Measurements from ENCODE around the gene PDZD4. TPM values are rescaled to one million over a fixed set of nuclear protein-coding genes. Genes with fewer than 3 reads are reported as not detected.
A peak's percentile ranks its signal among the peaks of the same experiment; 100 is the strongest.

The PDZD4 gene
- total RNA-seq, 2 experiments from 2014 or later = 1.4 to 2.6 TPM

DNA sequence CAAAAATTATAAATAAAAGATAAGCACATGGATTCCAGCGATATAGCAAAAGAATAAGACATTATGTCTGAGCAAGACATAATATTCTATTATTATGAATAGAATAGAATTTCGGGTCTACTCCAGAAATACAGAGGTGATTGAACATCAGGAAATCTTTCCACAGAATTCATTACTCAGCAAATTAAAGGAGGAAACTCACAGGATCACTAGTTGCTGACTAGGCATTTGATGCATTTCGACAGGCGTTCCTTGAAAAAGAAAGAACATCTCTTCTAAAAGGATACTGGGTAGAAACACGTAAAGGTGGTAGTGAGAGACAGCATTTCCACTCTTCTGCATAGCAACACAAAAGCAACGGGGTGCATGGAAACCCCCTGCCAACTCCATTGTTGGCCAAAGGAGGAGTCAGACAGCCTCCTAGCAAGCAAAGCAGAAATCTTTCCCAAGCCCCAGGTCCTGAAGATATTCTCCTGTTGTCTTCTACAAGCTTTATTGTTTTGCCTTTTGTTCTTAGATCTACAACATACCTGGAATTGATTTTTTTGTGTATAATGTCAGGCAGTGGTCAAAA lies 14.3 kb upstream of the PDZD4 start:
- TF ChIP-seq CTCF (IDR thresholded peaks at IDR 0.05) = no peak
- H3K27ac Mint-ChIP-seq = no peak overlapping the region
- intact Hi-C loops (cut with micrococcal nuclease) = no loop called here
- DNase-seq (no peak), ATAC-seq (no peak)
- no peaks in the 10 kb centered on the region for H3K36me3 Mint-ChIP-seq (ENCODE audit: low read depth)
- POLR2A ChIA-PET = no interaction called here
- no peaks in the 10 kb centered on the region for H3K9me3 Mint-ChIP-seq
- no peaks in the 10 kb centered on the region for H3K4me1 Mint-ChIP-seq (ENCODE audit: low read depth)
- CTCF ChIA-PET = no interaction called here
- H3K27me3 Mint-ChIP-seq = peaks cover 4% of the 10 kb centered on the region
- no peak overlapping the region for H3K4me3 Mint-ChIP-seq

DNA sequence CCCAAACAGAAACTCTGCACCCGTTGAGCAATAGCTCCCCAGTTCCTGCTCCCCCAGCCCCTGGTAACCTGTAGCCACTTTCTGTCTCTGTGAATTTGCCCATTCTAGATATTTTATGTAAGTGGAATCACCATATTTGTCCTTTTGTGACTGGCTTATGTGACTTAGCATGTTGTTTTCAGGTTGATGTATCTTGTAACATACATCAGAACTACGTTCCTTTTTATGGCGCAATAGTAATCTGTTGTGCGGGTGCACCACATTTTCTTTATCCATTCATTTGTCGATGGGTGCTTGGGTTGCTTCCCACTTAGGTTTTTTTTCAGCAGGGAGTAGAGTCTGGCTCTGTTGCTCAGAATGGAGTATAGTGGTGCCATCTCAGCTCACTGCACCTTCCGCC lies 6.6 kb upstream of the PDZD4 start:
- H3K36me3 Mint-ChIP-seq (ENCODE audit: low read depth) = no peaks in the 10 kb centered on the region
- POLR2A ChIA-PET = no interaction called here
- H3K4me1 Mint-ChIP-seq (ENCODE audit: low read depth) = no peaks in the 10 kb centered on the region
- no peak for DNase-seq
- H3K27ac Mint-ChIP-seq = no peak overlapping the region
- H3K9me3 Mint-ChIP-seq = no peaks in the 10 kb centered on the region
- CTCF ChIA-PET = no interaction called here
- peaks cover 1% of the 10 kb centered on the region for H3K27me3 Mint-ChIP-seq
- H3K4me3 Mint-ChIP-seq = no peak overlapping the region
- ATAC-seq = no peak
- TF ChIP-seq CTCF (IDR thresholded peaks at IDR 0.05) = no peak
- intact Hi-C loops (cut with micrococcal nuclease) = no loop called here

GRCh38 chrX:153832728-153833127 lies 2.4 kb upstream of the PDZD4 start:
- H3K9me3 Mint-ChIP-seq = no peaks in the 10 kb centered on the region
- no peak overlapping the region for H3K4me3 Mint-ChIP-seq
- ChIA-PET CTCF (no interaction called here), POLR2A (interaction anchor here (0.7 kb wide), 1 partner anchor 23 kb away, joined by 3 read pairs; no protein-coding TSS in a partner anchor)
- TF ChIP-seq CTCF (IDR thresholded peaks at IDR 0.05) = no peak
- DNase-seq = no peak
- H3K27ac Mint-ChIP-seq = no peak overlapping the region
- no peaks in the 10 kb centered on the region for H3K36me3 Mint-ChIP-seq (ENCODE audit: low read depth)
- H3K4me1 Mint-ChIP-seq (ENCODE audit: low read depth) = no peaks in the 10 kb centered on the region
- no peak for ATAC-seq
- intact Hi-C loops (cut with micrococcal nuclease) = no loop called here
- peaks cover 3% of the 10 kb centered on the region for H3K27me3 Mint-ChIP-seq

- ChIA-PET CTCF (no interaction called here), POLR2A (no interaction called here)
- H3K4me3 Mint-ChIP-seq = peak overlapping the region; percentile 19
- peaks cover 6% of the 10 kb centered on the region for H3K4me1 Mint-ChIP-seq (ENCODE audit: low read depth)
- H3K27ac Mint-ChIP-seq = no peak overlapping the region
- H3K9me3 Mint-ChIP-seq = no peaks in the 10 kb centered on the region
- intact Hi-C loops (cut with micrococcal nuclease) = no loop called here
- DNase-seq (no peak), ATAC-seq (no peak)
- peaks cover 5% of the 10 kb centered on the region for H3K27me3 Mint-ChIP-seq
- no peak for TF ChIP-seq CTCF (IDR thresholded peaks at IDR 0.05)
- no peaks in the 10 kb centered on the region for H3K36me3 Mint-ChIP-seq (ENCODE audit: low read depth)
Measured at GRCh38 chrX:153831429-153832150, 1.2 kb upstream of the PDZD4 start.

DNA sequence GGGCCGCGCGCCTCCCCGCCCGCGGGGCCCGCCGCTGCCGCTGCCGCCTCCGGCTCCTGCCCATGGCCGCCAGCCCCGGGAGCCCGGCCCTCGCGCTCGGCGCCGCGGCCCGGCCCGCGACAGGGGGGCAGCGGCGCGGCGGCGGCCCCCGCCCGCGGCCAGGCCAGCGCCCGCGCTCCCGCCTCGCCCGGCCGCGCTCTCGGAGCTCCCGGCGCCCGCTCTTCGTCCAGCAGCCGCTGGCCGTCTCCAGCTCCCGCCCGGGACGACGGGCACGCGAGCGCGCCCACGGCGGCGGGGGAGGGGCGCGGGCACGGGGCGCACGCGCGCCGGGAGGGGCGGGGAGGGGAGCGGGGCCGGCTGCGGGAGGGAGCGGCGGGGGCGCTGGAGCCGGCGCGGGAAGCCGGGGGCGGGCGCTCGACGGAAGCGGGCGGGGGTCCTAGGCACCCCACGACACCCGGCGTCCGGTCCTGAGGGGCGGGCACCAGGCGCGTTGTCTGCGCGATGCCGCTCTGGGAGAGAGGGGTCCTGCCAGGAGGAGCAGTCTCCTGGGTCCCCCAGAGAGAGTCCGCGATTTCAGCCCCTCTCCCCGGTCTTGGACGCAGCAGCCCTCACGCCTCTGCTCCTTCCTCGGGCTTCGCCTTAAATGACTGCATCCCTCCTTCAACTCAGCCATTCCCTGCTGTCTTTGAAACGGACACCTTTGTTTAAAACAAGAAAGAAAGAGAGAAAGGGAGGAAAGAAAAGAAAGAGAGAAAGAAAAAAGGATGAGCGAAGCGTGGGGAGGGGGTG lies 490 bp upstream of the PDZD4 start:
- no peak overlapping the region for H3K27ac Mint-ChIP-seq
- TF ChIP-seq CTCF (IDR thresholded peaks at IDR 0.05) = no peak
- ChIA-PET POLR2A (no interaction called here), CTCF (no interaction called here)
- intact Hi-C loops (cut with micrococcal nuclease) = no loop called here
- no peak for DNase-seq
- H3K27me3 Mint-ChIP-seq = peaks cover 5% of the 10 kb centered on the region
- ATAC-seq = no peak
- no peak overlapping the region for H3K4me3 Mint-ChIP-seq
- H3K4me1 Mint-ChIP-seq (ENCODE audit: low read depth) = peaks cover 6% of the 10 kb centered on the region
- H3K36me3 Mint-ChIP-seq (ENCODE audit: low read depth) = no peaks in the 10 kb centered on the region
- H3K9me3 Mint-ChIP-seq = no peaks in the 10 kb centered on the region

Data from activated CD8-positive, alpha-beta T cell treated with anti-CD3 and anti-CD28 coated beads for 36 hours (primary cell).